ENCODE data around the gene TMEM88. TPM values are rescaled to one million over a fixed set of nuclear protein-coding genes. Genes with fewer than 3 reads are reported as not detected.

Gene TMEM88
- total RNA-seq, 2 experiments from 2014 or later, result 0.84 to 1.2 TPM

- no peak overlapping the region for H3K27ac Mint-ChIP-seq
Observed at GRCh38 chr17:7849751-7850504, 4.9 kb upstream of the TMEM88 start.

DNA sequence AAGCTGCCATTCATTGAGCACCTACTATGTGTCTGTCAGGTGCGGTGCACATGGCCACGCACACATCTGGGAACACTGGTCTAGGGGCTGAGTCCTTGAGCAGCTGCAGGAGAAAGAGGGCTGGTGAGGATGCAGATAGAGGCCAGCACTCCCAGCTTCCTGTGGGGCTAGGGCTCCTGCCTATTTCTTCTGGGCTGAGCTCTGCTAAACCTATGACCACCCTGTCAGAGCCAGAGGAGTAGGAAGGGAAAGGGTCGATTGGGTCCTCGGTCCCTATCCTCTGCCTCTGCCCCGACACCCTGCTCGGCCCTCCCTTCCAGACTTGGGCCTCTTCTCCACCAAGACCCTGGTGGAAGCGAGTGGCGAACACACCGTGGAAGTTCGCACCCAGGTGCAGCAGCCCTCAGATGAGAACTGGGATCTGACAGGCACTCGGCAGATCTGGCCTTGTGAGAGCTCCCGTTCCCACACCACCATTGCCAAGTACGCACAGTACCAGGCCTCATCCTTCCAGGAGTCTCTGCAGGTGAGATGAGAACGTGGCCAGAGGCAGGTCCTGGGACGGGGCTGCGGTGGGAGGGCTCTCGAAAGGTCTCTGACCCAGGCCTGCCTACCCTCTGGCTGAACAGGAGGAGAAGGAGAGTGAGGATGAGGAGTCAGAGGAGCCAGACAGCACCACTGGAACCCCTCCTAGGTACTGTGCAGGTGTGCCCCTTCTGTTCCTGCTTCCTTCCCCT, 4.0 kb upstream of the TMEM88 start:
- Mint-ChIP-seq H3K9me3 (ENCODE audit: low read depth) (no peaks in the 10 kb centered on the region), H3K27ac (peak overlapping the region; percentile 58), H3K36me3 (peaks cover 2% of the 10 kb centered on the region), H3K4me3 (peak overlapping the region; percentile 89), H3K4me1 (peaks cover 47% of the 10 kb centered on the region), H3K27me3 (no peaks in the 10 kb centered on the region)
- DNase-seq (no peak), ATAC-seq (no peak)
- CTCF ChIA-PET, result interaction anchor here (0.6 to 2.9 kb wide), 12 partner anchors 12 to 210 kb away, joined by 3 to 30 read pairs (median 4); partner anchors contain the start of genes KDM6B and TP53

More at GRCh38 chr17:7849751-7850504, 4.9 kb upstream of the TMEM88 start:
- peaks cover 2% of the 10 kb centered on the region for H3K36me3 Mint-ChIP-seq
- H3K9me3 Mint-ChIP-seq (ENCODE audit: low read depth), result no peaks in the 10 kb centered on the region
- DNase-seq (no peak), ATAC-seq (no peak)
- H3K4me1 Mint-ChIP-seq, result peaks cover 47% of the 10 kb centered on the region
- no peaks in the 10 kb centered on the region for H3K27me3 Mint-ChIP-seq
- CTCF ChIA-PET, result interaction anchor here (1.0 to 2.9 kb wide), 7 partner anchors 12 to 140 kb away, joined by 3 to 30 read pairs (median 6); partner anchors contain the start of gene KDM6B
- no peak overlapping the region for H3K4me3 Mint-ChIP-seq

GRCh38 chr17:7851438-7852261, 3.2 kb upstream of the TMEM88 start:
- Mint-ChIP-seq H3K9me3 (ENCODE audit: low read depth) (no peaks in the 10 kb centered on the region), H3K4me1 (peaks cover 48% of the 10 kb centered on the region), H3K36me3 (peaks cover 2% of the 10 kb centered on the region), H3K27me3 (no peaks in the 10 kb centered on the region), H3K4me3 (peak overlapping the region; percentile 89), H3K27ac (peak overlapping the region; percentile 66)
- ATAC-seq, result peak; percentile 93
- CTCF ChIA-PET, result interaction anchor here (0.6 to 2.9 kb wide), 11 partner anchors 14 to 209 kb away, joined by 3 to 30 read pairs (median 5); partner anchors contain the start of genes KDM6B and TP53
- DNase-seq, result peak; percentile 96

DNA sequence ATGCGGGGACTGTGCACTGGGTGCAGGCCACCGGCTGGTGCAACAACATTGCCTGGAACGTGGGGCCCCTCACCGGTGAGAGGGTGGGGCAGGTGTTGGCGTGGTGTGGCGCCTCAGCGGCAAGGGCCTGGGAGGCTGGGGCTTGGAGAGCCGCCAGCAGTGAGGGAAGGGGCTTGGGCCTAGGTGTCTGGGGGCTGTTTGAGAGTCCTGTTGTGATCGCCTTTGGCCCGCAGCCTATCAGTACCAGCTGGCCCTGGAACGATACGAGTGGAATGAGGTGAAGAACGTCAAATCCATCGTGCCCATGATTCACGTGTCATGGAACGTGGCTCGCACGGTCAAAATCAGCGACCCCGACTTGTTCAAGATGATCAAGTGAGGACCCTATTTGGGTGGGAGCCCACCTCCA, 2.6 kb upstream of the TMEM88 start:
- Mint-ChIP-seq H3K9me3 (ENCODE audit: low read depth) (no peaks in the 10 kb centered on the region), H3K4me3 (peak overlapping the region; percentile 89), H3K27ac (peak overlapping the region; percentile 66), H3K4me1 (peaks cover 48% of the 10 kb centered on the region), H3K36me3 (peaks cover 2% of the 10 kb centered on the region), H3K27me3 (no peaks in the 10 kb centered on the region)
- no peak for DNase-seq
- CTCF ChIA-PET, result interaction anchor here (1.0 to 1.8 kb wide), 2 partner anchors 27 to 31 kb away, joined by 5 to 6 read pairs; no protein-coding TSS in a partner anchor
- ATAC-seq, result no peak

GRCh38 chr17:7852919-7853690, 1.8 kb upstream of the TMEM88 start:
- DNase-seq, result peak; percentile 40
- Mint-ChIP-seq H3K36me3 (peaks cover 2% of the 10 kb centered on the region), H3K4me1 (peaks cover 48% of the 10 kb centered on the region), H3K27ac (no peak overlapping the region), H3K9me3 (ENCODE audit: low read depth) (no peaks in the 10 kb centered on the region), H3K4me3 (no peak overlapping the region), H3K27me3 (no peaks in the 10 kb centered on the region)
- CTCF ChIA-PET, result interaction anchor here (0.6 to 1.0 kb wide), 3 partner anchors 17 to 28 kb away, joined by 3 to 4 read pairs (median 3); no protein-coding TSS in a partner anchor
- ATAC-seq, result no peak

DNA sequence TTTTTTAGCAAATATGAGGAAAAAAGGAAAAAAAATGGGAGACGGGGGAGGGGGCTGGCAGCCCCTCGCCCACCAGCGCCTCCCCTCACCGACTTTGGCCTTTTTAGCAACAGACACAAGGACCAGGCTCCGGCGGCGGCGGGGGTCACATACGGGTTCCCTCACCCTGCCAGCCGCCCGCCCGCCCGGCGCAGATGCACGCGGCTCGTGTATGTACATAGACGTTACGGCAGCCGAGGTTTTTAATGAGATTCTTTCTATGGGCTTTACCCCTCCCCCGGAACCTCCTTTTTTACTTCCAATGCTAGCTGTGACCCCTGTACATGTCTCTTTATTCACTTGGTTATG, 1.2 kb upstream of the TMEM88 start:
- H3K9me3 Mint-ChIP-seq (ENCODE audit: low read depth), result no peaks in the 10 kb centered on the region
- peaks cover 45% of the 10 kb centered on the region for H3K4me1 Mint-ChIP-seq
- CTCF ChIA-PET, result interaction anchor here (0.6 to 1.0 kb wide), 3 partner anchors 16 to 29 kb away, joined by 3 to 4 read pairs (median 3); no protein-coding TSS in a partner anchor
- H3K36me3 Mint-ChIP-seq, result peaks cover 2% of the 10 kb centered on the region
- DNase-seq (no peak), ATAC-seq (no peak)
- no peak overlapping the region for H3K4me3 Mint-ChIP-seq
- no peak overlapping the region for H3K27ac Mint-ChIP-seq
- no peaks in the 10 kb centered on the region for H3K27me3 Mint-ChIP-seq

- DNase-seq, result no peak
- H3K4me1 Mint-ChIP-seq, result peaks cover 44% of the 10 kb centered on the region
- no peaks in the 10 kb centered on the region for H3K27me3 Mint-ChIP-seq
- no peak for ATAC-seq
- no peak overlapping the region for H3K4me3 Mint-ChIP-seq
- H3K36me3 Mint-ChIP-seq, result peaks cover 2% of the 10 kb centered on the region
- no peak overlapping the region for H3K27ac Mint-ChIP-seq
- no peaks in the 10 kb centered on the region for H3K9me3 Mint-ChIP-seq (ENCODE audit: low read depth)
- CTCF ChIA-PET, result interaction anchor here (1.0 kb wide), 2 partner anchors 20 to 29 kb away, joined by 3 to 4 read pairs; no protein-coding TSS in a partner anchor
Observed at GRCh38 chr17:7854078-7854777, 638 bp upstream of the TMEM88 start.

- Mint-ChIP-seq H3K9me3 (ENCODE audit: low read depth) (no peaks in the 10 kb centered on the region), H3K4me3 (no peak overlapping the region)
Observed at GRCh38 chr17:7855660-7856010, 769 bp downstream of the TMEM88 start.

GRCh38 chr17:7856011-7856810, 1.3 kb downstream of the TMEM88 start:
- ATAC-seq (no peak), DNase-seq (no peak)
- Mint-ChIP-seq H3K27ac (no peak overlapping the region), H3K4me1 (peaks cover 26% of the 10 kb centered on the region), H3K27me3 (no peaks in the 10 kb centered on the region), H3K4me3 (no peak overlapping the region), H3K36me3 (peaks cover 2% of the 10 kb centered on the region), H3K9me3 (ENCODE audit: low read depth) (no peaks in the 10 kb centered on the region)
- CTCF ChIA-PET, result interaction anchor here (0.6 to 2.2 kb wide), 23 partner anchors 9 to 470 kb away, joined by 3 to 41 read pairs (median 7); partner anchors contain the start of genes ALOXE3, CNTROB, KDM6B and RNF227

More at GRCh38 chr17:7855660-7856010, 769 bp downstream of the TMEM88 start:
- Mint-ChIP-seq H3K36me3 (peaks cover 2% of the 10 kb centered on the region), H3K27me3 (no peaks in the 10 kb centered on the region), H3K4me1 (peaks cover 32% of the 10 kb centered on the region), H3K27ac (no peak overlapping the region)
- DNase-seq (no peak), ATAC-seq (no peak)
- CTCF ChIA-PET, result interaction anchor here (0.6 to 2.2 kb wide), 5 partner anchors 21 to 470 kb away, joined by 3 to 41 read pairs (median 4); partner anchors contain the start of gene KDM6B

- peaks cover 2% of the 10 kb centered on the region for H3K36me3 Mint-ChIP-seq
- ATAC-seq (peak; percentile 88), DNase-seq (peak; percentile 99)
- no peak within 1 kb of the TSS for H3K27ac Mint-ChIP-seq
- CTCF ChIA-PET, result interaction anchor here (0.6 to 2.2 kb wide), 30 partner anchors 8 to 262 kb away, joined by 3 to 41 read pairs (median 5); partner anchors contain the start of genes ALOXE3, CNTROB, RNF227 and TP53
- no peaks in the 10 kb centered on the region for H3K9me3 Mint-ChIP-seq (ENCODE audit: low read depth)
- H3K4me1 Mint-ChIP-seq, result peaks cover 19% of the 10 kb centered on the region
- H3K27me3 Mint-ChIP-seq, result no peaks in the 10 kb centered on the region
- H3K4me3 Mint-ChIP-seq, result no peak within 1 kb of the TSS
Observed at GRCh38 chr17:7856811-7857712, 2.2 kb downstream of the TMEM88 start, which contains the start of gene NAA38. TSS of gene NAA38 (minus strand) at chr17:7857559. CDS start at chr17:7857463, 96 bp downstream.
